Stimulated activated CD8-positive, alpha-beta memory T cell treated with anti-CD3 and anti-CD28 coated beads, Interleukin-4, amount 100 ng/mL, for 48 hours (primary cell): Measurements from ENCODE around the gene INPP5A.
"Not testable (repeated sequence)": the region's sequence is repeated elsewhere in the genome, so short reads cannot be mapped to it uniquely, and the experiment has no call there.

Source experiments
- DNase-seq: peaks from one replicate; pipeline ENCODE4 v3.0.0-alpha.2; 2020

INPP5A gene

DNA sequence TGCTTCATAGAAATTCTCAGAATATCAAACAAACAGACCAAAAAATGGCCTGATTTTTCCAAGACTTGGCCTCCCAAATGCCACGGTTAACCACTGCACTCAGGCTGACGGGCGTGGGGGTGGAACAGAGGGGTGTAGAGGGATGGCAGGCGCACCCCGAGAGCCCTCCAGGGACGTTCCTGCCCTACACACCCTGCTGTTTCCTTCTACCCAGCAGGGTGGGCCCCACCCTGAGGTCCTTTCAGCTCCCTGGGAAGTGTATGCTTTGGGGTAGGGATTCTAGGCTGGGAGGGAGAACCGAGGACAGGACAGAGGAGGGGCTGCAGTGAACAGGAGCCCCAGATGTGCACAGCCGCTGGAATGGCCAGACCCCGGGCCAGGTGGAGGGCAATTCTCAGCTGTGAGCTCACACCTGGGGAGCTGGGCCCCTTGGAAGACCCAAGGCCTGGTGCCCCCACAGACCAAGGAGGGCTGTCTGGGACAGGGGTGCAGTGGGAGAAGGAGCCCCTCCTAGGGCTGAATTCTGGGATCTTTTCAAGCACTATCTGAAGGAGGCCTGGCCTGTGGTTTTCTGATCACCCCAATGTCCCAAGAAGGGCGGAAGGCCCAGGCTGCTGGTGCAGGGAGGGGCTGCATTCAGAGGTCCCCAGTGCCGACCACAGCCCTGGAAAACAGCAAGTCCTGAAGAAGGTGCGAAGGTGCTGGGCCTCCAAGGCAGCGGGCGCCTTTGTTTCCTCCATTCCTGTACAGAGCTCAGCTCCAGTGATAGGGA, 32.9 kb upstream of the INPP5A start:
- no peak for DNase-seq

DNA sequence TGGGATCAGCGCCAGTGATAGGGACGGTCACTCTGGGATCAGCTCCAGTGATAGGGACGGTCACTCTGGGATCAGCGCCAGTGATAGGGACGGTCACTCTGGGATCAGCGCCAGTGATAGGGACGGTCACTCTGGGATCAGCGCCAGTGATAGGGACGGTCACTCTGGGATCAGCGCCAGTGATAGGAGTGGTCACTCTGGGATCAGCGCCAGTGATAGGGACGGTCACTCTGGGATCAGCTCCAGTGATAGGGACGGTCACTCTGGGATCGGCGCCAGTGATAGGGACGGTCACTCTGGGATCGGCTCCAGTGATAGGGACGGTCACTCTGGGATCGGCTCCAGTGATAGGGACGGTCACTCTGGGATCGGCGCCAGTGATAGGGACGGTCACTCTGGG, 32.0 kb upstream of the INPP5A start:
- not testable (repeated sequence) for DNase-seq

DNA sequence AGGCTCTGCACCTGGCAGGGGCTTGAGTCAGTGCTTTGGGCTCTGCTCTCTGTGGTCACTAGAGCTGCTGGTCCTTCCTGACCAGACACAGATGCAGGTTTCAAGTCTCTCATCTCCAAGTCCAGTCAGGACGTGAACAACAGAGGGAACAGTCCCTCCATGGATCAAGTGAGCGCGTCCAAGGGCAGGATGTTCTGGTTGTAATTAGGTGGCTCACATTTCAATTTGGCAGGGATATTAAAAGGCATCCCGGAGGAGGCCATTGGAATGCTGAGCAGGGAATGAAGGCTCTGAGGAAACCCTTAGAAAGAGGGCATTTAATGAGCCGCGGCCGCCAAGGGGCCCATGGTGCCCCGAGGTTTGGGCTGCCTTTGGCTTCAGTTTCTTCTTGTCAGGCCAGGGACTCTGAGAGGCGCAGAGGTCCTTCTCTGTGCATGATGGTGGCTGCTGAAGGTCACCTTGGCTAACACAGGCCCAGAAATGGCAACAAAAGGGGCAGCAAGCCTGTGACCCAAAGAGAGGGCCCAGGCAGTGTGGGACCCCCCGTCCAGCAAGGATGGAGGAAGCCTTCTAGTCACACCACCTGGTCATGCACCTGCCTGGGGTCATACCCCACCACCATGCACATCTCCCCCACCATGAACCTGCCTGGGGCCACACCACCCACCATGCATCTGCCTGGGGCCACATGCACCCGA, 30.7 kb upstream of the INPP5A start:
- no peak for DNase-seq

DNA sequence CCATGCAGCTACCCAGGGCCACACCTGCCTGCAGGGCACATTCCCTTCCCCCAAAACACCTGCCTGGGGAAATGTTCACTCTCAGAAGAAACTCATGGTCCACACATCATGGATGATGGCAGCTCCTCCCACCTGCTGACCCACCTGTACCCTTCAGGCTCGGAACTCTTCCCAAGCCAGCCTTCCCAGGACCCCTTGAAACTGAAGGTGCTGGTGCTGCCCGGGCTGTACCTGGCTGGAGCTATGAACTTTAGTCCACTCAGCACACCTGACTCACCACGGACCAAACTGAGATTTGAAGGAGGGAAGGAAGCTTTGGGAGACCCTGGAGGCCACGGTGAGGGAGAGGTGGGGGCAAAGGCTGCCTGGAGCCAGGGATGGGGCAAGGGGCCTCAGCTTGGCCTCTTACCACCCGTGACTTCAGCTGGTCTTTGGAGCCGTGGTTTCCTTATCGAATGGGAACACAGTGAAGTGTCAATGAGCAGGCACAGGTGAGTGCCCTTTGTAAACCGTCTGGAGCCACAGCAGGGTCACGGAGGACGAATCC, 30.1 kb upstream of the INPP5A start:
- DNase-seq: no peak

DNA sequence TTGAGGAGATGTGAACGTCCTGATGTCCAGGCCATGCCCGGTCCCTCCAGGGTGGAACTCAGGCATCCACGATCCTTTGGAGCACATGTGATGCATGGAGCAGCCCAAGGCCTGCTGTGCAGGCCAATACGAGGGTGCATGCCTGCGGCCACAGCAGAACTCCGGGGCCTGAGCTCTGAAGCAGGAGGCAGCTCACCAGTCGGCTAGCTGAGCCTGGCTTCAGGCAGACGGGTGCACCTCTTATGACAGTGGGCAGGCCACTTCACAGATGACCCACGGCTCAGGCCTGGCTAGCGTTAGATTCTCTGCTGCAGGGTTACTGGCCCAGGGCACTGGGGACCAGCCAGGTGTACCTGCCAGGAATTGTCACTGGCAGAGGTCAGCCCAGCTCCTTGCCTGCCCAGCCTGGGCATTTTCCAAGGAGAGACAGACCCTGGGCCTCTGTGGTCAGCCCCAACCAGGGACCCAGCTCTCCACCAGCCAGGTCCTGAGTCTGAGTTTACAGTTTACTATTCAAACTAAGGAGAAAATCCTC, 29.6 kb upstream of the INPP5A start:
- no peak for DNase-seq

DNA sequence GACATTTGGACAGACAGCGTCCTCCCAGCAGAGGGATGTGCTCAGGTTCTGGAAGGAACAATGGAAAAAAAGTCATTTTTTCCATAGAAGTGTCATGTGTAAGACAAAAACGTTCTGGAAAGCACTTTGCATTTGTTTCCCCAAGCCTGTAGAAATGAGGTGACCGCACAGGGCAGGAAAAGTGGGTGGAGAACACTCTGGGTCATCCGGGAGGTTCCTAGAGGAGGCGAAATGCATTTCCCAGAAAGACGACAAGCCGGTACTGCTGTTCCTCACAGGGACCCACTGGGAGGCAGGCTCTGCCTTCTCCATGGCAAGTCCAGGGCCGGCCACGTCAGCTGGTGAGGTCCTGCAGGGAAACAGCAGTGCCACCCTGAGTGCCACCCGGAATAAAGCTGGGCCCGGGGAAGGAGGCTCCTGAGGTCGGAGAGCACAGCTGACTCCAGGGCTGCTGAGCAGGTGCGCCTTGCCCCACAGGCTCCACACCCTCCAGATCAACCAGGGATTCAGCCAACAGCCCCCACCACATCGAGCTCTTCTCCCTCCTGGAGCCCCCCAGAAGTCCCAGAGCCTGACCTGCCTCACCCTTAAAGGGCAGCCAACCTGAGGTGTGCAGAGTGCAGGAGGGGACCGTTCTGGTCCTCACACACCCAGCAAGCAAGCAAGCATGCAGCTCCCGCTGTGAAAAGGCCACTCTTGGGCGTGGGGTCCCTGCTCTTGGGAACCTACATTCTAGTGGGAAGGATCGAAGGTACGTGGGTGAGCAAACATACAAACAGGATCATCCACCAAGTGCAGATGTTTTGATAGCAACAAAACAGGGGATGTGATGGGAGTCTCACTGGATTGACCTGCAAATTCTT, 28.8 kb upstream of the INPP5A start:
- DNase-seq: no peak

DNA sequence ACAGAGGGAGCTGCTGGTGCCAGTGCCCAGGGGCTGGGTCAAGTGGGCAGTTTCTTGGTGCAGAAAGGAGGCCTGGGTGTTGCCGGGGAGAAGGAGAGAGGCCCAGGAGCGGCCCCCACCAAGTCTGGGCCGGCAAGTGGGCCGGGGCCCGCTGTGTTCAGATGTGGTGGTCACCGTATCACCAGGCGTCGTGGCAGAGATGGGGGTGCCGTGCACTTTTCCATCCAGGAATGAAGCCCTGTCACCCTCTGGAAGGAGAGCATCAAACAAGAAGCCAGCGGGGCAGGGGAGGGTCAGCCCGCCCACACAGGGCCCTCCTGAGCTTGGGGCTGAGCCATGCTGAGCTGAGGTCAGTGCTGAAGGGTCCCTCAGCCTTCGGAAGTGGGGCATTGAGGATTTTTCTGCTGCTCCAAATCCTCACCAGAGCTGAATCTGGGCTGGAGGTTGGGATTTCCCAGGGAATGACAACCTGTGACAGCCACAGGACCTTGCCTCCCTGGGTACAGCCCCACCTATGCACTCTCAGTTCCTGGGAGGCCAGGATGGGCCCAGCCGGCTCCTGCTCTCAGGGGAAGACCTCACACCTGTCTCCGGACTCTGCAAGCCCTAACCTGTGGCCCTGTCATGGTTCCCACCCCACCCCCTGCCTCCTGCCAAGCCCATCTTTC, 27.9 kb upstream of the INPP5A start:
- DNase-seq: no peak

DNA sequence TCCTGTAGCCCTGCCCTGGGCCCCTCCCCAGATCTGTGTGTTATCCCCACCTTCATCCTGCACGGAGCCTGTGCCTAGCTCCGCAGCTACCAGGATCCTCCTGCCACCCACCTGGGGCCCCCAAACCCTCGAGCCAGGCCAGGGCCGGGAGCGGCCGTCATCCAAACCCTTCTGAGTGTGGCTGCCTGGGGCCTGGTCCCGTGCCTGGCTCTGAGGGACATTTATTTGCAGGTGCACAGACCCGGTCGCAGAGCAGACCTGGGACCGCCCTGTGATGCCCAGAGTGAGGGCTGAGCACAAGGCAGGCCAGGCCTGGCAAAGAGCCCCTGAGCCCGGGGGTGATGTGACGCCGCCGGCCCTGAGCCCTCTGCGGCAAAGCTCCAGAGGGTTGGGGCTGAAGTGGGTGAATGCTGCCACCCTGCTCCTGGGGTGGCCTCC, 27.4 kb upstream of the INPP5A start:
- DNase-seq: no peak

DNA sequence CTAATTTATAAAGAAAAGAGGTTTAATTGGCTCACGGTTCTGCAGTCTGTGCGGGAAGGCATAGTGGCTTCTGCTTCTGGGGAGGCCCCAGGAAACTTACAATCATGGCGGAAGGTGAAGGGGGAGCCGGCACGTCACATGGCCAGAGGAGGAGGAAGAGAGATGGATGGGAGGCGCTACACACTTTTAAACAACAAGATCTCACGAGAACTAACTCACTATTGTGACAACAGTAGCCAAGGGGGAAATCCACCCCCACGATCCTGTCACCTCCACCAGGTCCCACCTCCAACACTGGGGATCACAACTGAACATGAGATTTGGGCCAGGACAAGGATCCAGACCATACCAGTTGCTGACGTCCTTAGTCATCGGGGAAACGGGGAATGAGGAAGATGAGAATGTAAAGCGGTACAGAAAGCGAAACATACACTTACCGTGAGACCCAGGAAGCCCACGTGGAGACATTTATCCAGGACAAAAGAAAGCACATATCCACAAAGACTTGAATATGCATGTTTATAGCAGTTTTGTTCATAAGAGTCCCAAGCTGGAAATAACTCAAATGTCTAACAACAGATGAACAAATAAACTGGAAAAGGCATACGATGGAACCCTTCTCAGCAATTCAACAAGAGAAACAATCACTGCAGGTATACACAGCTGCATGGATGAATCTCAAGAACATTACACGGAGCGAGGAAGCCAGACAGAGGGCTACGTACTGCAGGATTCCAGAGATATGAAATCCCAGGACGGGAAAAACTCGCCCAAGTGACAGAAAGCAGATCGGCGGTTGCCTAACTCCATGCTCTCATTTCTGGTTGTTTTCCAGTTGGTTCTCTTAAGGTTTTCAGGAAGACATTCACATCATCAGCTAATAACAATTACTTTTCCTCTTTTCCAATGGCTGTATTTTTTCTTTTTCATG, 26.2 kb upstream of the INPP5A start:
- DNase-seq: no peak

DNA sequence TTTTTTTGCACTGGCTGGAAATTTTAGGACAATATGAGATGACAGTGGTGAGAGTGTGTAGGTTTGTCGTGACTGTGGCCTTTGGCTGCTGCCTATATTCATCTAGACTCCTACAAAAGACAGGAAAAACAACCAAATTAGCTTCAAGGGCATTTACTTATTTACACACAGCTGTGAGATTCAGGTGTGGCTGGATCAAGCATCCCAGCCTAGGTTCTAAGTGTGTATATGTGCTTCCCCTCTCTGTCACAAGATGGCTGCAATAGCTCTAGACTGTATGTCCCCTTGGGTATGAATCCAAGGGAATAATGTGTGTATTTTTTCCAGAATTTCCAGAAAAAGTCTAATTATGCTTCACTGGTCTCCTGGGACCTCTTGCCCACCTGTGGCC, 25.5 kb upstream of the INPP5A start:
- no peak for DNase-seq

DNA sequence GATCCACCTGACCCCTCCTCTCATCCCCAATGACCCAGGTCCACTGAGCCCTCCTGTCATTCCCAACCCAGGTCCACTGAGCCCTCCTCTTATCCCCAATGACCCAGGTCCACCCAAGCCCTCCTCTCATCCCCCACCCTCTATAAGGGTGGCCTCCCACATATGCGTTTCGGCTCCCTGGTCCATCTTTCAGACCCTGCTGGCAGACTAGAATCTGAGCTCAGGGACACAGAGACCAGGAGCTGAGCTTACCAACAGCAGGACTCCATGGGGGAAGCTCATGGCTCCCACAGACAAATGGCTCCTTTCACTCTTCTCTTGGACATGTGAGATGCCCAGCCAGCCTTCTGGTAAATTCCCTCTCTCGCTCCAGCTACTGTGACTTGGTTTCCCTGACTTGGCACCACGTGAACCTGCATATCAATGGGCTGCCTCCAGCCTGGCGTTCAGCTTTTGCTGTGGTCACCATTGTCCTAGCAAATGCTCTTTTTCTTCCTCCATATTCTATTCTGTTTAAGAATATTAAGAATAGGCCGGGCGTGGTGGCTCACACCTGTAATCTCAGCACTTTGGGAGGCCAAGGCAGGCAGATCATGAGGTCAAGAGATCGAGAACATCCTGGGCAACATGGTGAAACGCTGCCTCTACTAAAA, 24.8 kb upstream of the INPP5A start:
- DNase-seq: no peak

DNA sequence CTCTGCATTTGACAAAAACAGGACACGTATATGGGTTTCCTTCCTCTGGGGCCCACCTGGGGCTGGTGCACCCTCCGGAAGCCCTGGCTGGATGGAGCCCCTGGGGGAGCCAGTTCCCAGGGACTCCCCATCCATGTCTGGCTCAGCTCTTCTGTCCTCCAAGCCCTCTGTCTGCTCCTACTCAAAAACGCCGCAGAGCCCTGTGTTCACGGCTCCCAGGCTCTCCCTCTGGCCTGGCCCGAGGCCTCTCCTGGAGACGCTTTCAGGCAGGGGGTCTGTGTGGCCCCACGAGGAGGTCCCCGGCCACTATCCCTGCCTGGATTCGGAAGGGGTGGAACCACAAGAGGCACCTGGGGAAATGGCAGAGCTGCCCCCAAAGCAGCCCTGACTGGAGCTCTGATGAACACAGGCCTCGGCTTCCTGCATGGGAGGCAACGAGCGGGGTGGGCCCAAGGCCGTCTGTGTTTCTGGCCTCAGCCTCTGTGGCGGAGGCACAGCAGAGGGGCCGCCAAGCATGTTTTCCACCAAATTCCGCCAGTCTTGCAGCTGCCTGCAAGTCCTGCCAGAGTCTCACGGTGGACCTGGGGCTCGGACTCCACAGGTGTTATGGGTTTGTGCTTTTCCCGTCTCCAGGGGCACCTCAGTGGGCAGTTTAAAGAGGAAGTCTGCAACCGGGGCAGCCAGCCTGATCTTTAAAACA, 22.6 kb upstream of the INPP5A start:
- no peak for DNase-seq

DNA sequence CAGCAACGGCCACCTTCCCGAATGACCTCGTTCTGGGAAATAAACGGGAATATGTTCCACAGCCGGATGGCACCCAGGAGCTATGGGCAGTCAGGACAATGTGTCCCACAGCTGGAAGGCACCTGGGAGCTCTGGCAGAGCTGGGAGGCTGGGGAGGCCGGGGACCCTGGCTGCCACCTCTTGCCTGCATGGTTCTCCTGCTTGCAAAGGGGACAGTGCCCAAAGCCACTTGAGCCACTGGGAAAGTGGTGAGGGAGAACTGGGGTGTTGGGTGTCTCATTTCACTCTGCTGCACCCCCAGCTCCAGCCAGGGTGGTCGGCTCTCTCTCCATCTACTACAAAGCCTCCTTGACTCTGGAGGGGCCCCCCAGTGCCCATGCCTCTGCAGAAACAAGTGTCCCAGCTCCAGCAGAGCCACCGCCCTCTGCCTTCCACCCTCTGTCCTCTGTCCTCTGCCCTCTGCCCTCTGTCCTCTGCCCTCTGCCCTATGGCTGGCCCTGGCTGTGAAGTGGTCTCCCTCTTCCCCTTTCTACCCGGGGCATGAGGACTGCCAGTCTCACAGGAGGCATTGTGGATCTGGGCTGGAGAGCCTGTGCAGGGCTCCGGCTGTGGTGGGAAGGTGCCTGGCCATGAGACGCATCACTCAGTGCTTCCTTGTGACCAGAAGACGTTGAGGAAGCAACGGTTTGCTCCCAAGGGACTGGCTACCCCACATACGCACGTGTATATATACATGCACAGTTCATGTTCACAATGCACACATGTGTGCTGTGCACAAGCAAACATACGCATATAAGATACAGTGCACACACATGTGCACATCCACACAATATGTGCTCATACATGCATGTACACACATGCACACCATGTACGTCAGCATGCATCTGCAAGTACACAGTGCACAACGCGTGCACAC, 21.5 kb upstream of the INPP5A start:
- DNase-seq: no peak

DNA sequence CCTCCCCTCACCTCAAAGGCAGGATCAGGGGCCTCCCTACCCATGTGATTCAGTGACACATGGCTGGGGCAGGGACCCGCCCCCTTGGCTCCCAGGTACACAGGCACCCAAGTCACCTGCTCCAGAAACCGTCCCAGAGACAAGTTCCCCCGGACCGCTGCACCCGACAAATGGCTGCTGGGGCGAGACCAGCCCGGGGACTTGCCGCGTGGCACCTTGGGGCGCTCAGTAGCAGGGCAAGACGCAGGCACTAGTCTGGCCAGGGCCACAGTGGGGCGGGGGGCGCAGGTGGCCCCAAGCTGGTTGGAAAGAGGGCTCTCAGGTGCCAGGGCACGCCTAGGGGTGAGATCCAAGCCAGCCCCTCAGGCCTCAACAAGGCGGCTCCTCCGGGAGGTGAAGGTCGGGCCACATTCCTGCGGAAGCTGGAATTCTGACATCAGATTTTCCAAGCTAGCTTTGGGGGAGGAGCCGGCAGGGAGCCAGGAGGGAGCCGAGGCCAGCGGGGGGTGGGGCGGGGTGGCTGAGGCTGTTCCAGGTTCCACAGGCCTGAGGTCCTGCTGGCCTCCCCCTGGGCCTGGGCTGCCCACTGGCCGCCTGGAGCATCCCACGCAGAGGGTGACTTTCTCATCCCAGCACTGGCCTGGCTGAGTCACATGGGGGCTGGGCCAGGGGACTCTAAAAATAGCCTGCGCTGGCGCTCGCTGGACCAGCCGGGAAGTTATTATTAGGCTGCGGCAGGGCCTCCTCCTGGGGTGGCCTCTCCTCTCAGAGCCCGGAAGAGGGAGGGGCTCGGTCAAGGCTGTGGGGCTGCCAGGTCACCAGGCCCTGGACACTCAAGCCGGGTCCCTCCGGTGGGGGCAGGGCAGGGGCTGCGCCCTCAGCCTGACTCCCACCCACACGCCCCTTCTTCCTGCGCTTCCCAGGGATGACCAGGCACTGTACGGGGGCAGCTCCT, 20.5 kb upstream of the INPP5A start:
- no peak for DNase-seq

DNA sequence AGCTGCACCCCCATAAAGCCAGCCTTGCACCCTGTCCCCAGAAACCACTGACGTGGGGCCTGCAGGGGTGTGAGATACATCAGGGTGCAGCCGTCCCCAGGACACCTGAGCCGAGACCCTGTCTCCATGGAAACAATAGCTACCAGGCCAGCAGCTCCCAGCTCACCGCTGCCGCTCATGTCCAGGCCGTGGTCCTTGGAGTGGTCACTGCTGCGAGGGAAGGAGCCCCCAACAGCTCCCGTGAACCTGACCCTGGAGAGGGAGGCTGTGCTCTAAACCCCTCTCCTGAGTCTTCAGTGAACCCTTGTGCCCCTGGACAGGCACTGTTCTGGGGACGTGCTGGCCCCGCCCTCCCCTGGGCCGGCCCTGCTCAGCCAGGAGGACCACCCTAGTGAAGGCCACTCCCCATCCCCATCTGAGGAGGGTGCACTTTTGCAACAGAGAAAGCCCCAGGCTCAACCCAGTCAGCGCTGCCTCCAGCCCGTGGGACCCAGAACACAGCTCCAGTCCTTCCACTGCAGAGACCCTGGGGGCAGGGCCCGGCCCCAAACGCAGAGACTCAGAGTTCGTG, 19.6 kb upstream of the INPP5A start:
- DNase-seq: no peak

DNA sequence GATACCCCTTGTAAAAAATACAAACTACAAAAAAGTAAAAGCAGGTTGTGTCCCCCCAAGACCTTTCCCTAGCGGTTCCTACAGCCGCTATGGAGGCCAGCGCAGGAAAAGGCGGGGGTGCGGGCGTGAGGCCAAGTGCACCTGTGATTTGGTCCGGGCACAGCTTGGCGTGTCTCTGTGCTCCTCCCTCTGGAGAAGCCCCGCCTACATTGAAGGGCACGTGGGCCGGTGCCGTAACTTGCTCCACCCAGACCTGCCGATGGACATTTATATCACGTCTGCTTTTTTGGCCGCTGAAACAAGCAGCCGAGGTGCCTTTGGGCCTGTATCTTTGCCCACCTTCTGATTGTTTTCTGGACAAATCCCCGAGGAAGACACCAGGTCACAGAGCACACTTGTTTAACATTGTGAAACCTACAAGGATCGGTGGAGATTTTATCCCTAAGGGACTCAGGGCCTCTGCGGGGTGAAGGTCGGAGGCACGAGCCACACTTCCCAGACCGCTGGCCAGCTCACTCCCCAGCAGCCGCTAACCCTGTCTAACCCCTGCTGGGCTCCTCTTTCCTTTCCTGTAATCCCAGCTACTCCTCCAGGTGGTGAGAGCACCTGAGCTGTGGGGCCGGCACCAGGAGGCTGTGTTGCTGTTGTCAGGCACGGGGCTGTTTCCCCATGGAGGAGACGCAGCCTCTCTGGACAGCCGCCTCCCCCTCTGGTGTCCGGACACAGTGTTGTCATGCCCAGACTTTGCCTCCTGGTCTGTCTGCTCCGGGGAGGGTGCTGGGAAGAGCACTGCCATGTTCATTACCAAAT, 18.8 kb upstream of the INPP5A start:
- DNase-seq: no peak
